NCI-H1092 treated with DMSO at 0.1 percent for 48 hours (cell line): ENCODE data around the gene OLFM1.

Experiments
- DNase-seq: peaks from one replicate; lab custom pipeline; 2025; lab: John Stamatoyannopoulos, UW

Gene OLFM1

DNA sequence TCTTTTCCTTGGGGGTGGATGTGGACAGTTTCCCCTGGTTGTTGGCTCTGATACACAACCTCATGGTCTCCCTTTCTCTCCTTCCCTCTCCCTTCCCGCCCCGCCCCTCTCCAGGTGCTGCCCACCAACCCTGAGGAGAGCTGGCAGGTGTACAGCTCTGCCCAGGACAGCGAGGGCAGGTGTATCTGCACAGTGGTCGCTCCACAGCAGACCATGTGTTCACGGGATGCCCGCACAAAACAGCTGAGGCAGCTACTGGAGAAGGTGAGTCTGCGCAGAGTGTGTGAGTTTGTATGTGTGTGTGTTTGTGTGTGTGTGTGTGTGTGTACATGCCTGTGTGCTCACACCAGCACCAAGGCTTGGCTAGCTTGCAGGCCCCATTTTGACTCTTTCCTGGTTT lies 2.6 kb downstream of the OLFM1 start:
- no peak for DNase-seq

DNA sequence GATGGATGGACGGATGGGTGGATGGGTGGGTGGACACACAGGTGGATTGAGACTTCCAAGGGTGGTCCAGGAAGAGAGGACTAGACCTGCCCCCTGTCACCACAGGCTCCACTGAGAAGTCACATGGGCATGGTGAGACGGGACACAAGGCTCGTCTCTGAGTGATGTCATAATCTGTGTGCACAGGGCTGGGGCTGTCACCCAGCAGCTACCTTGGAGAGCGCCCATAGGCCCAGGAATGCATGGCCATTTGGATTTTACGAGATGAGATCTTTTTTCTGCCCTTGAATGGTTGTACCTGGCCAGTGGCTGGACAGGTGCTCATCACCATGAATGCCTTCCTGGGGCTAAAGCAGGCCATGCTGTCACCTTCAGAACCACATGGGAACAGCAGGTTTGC lies 3.1 kb downstream of the OLFM1 start:
- DNase-seq, result no peak

DNA sequence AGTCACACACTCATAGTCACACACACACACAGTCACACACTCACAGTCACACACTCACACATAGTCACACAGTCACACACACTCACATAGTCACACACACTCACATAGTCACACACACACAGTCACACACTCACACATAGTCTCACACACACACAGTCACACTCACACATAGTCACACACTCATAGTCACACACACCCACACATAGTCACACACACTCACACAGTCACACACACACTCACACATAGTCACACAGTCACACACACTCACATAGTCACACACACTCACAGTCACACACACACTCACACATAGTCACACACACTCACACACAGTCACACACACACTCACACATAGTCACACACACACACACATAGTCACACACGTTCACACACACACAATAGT lies 4.1 kb downstream of the OLFM1 start:
- DNase-seq, result no peak

DNA sequence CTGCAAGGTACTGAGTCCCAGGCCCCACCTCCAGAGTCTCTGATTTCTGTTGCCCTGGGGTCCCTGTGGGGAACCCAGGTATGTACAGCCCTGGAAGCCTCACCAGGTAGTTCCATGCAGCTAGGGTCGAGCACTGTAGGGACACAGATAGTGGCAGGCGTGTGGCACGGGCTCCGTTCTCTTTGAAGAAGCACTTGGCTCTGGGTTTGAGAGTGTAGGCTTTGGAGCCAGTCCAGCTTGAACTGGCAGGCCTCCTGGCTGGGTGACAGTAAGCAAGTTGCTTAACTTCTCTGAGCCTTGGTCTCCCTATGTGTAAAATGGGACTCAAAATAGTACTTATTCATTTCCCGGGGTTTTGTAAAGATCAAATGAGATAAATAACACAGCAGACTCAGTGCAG lies 5.6 kb downstream of the OLFM1 start:
- DNase-seq, result peak; percentile 62

DNA sequence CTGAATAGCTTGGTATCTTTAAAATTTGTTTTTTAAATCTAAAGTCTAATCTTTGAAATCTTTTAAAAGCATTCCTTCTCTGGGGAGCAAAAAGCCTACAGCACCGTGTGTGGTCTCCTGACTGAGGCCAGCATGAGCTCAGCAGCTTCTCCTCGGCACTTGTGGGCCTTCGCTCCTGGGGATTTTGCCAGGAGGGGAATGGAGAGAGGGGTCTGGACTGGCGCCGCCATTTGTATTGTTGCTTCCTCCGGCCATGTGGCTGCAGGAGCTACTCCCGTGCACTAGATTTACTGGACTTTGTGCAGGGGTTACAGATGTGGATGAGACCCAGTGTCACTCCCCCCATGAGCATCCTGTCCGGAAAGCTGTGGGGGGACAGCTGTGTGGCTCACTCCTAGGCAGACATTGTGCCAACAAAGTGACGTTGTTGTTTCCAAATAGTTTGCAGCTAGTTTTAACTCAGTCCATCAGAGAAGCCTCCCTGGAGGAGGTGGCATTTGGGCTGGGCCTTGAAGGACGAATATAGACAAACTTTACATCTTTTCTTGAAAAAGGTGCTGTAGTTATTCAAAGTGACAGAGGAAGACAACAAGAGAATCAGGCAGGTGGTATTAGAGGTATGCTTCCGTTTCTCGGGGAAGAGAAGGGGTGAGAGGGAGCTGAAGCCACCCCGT lies 6.6 kb downstream of the OLFM1 start:
- no peak for DNase-seq

DNA sequence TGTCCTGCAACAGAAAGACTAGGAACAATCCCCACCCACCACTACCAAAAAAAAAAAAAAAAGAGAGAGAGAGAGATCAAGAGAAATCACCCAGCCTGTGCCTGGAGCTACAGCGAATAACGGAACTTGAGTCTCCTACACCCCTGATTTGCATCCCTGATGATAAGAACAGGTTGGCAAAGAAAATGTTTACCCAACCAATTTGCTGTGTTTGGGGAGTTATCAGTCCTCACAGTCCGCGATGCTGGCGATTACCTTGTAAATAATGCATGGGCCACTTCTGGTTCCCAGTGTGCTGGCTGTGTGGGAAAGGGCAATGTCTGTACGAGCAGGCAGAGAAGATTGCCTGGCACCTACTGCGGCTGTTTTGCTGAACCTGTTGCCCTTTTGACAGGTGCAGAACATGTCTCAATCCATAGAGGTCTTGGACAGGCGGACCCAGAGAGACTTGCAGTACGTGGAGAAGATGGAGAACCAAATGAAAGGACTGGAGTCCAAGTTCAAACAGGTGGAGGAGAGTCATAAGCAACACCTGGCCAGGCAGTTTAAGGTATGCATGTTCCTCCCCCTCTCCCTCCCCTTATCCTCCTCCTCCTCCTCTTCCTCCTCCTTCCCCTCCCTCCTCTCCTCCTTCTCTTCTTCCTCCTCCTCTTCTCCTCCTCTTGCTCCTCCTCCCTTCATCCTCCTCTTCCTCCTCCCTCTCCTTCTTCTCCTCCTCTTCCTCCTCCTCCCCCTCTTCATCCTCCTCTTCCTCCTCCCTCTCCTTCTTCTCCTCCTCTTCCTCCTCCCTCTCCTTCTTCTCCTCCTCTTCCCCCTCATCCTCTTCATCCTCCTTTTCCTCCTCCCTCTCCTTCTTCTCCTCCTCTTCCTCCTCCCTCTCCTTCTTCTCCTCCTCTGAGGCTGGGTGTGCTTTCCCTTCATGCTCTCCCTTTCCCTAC lies 8.3 kb downstream of the OLFM1 start:
- peak; percentile 71 for DNase-seq

DNA sequence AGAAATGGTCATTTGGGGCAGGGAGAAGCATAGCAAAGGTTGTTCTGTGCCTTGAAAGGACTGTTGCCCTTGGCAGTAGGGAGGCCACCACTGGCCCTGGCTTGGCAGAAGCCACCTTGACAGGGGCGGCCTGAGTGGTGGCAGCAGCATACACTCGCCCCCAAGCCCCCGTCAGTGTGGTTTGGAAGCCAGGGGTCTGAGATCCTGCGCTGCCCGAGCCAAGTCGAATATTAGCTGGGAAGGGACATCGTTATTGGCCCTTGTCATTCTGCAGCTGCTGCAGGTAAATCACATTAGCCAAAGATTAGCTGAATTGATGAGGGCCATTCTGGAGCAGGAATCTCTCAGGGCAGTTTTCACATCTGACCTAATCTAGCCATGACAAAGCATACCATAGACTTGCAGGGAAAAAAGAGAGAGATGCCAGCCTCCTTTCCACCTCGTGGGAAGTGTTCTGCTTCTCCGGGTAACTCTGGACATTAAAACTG lies 9.0 kb downstream of the OLFM1 start:
- no peak for DNase-seq

DNA sequence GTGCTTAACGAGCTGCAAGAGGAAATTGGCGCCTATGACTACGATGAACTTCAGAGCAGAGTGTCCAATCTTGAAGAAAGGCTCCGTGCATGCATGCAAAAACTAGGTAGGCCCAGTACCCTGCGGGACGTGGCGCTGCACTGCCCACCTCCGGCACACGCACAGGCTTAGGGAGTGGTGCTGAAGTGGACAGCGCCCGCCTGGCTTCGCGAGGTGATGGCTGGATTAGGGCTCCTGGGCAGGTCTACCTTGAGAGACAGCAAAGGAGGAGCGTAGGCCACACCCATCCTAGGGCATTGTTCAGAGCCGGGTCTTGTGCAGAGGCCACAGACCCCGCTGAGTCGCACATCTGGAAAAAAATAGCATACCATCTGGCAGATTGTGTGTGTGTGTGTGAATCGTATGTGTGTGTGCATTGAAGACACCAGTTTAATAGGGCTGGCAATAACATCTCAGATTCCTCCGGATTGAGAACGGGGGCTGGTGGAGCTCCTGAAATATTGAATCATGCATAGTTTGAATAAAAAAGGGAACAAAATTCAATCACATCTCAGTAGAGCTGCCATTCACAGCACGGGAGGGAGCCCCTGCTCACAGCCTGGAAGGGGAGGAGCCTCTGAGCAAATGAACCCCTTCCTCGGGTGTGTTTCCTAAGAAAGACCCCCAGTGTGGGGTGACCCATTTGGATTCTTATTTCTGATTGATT lies 11.1 kb downstream of the OLFM1 start:
- no peak for DNase-seq

DNA sequence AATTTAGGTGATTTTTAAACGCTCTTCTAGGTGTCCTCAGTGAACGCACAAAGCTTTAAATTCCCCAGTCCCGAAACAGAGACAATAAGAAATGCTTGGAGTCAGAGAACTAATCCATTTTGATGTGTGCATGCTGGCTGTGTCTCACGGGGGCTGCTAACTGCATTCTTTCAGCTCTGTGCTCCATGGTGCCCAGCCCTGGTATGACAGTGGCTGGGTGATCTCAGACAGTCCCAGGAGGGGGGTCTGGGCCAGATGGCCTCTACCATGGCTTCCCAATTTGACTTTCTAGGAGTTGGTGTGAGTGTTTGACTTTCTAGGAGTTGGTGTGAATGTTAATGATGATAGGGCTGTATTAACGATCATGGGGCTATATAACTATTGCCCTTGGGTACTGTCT lies 12.1 kb downstream of the OLFM1 start:
- DNase-seq, result no peak

DNA sequence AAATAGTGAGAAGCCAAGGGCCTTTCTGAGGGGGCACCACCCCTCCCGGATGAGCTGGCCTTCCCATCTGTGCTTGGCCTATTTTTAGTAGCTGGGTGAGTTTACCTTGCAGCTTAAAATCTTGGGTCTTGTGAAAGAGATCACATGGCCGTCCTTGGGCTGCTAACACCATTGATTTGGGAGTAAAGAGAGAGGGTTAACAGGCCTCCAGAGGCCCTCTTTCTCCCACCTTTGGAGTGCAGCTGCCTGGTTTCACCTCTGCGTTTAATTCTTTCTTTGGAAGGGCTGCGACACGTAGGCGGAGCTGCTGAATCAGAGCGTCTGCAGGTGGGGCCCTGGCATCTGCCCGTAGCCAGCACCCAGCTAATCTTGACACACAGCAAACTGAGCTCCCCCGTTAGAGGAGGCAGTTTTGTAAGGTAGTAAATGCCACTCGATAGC lies 12.8 kb downstream of the OLFM1 start:
- DNase-seq, result no peak

DNA sequence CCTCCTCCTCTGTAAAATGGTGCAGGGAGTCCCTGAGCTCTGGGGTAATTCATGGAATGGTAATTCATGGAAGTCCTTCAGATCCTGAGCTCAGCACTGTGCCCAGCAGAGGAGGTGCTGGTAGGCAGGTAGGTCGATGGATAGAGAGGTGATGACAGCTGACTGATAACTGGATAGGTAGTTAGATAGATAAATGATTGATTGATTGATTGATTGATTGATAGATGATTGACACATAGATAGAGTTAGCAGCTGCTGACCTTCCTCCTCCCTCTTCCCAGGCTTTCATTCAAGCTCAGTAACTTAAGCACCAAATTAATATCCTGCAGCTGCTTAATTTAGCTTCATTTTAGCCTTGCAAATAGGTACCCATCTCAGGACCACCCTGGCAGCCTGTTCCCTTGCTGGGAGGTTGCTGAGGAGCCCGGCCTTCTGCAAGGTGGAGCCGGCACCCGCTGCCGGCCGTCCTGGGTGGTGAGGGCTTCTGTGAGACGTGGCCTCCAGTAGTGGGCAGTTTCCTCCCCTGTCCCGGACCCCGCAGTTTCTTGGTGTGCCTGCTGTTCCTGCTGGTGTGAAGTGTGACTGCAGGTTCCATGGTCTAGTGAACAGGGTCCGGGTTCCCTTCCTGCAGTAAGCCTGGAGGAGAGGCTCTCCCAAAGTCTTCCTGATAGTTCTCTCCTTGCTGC lies 13.4 kb downstream of the OLFM1 start:
- no peak for DNase-seq

DNA sequence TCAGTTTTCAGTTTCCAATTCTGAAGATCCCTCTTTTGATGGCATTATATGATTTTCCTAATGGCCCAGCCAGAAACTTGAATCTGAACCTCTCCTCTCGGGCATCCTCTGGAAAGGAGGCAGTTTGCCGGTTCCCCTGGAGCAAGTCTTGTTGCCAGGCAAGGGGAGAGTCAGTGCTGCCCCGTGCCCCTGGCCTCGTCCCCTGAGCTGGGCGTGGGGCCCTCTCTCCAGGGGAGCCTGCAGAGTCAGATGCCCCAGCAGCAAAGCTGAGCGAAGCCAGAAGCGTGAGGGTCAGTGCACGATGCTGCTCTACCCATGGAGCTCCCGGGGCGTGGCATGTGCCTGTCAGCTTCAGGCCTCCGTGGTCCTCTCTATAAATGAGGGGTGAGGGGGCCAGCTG lies 14.0 kb downstream of the OLFM1 start:
- DNase-seq, result no peak

DNA sequence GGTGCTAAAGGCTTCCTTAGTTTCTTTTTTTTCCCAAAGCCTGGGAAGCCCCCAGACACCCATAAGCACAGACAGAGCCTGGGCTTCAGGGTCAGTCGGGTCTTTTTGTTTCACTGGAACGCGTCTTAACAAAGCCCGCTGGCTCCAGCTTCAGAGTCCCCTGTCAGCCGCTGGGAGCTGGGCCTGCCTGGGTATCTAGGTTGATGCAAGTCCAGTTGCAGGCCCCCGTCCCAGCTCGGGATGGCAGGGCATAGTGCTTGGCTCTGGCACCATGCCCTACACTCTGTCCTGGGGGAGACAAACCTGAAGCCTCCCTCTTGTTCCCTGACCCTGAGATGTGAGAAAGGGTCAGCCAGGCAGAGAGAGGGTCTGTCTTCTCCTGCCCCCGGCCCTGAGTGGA lies 14.5 kb downstream of the OLFM1 start:
- no peak for DNase-seq

DNA sequence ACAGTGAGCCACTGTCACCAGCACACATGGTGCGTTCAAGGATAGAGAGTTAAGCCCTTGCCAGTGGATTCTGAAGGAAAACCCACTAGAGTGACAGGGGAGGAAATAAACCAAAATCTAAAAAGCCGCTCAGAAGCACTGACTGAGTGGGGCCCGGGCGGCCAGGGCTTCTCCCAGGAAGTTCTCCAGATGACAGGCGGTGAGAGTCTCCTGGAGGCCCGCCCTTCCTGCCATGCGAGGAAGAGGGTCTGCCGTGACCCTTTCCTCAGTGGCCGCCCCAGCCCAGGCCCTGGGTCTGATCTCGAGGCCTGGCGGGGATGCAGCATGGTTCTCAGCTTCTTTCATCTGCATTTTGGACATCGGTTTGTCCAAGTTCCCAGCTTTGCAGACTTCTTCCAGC lies 14.9 kb downstream of the OLFM1 start:
- no peak for DNase-seq

DNA sequence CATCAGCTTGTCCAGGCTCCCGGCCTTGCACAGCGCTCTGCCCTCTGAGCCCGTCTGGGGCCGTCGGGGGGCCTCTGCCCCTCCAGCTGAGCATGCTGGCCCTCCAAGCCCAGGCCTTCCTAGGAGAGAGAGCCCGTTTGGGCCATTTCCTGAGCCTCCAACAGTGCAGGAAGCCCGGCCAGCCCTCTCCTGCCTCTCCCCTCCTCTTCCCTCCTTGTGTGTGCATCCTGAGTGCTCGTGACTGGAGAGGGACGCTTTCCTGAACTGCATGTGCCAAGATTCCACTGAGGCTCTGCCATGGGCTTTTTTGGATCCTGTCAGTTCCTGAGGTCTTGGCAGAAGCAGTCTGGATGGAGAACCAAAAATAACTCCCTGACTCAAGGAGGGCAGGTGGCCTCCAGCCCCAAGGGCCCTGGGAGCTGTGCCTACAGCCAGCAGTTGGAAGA lies 15.6 kb downstream of the OLFM1 start:
- no peak for DNase-seq

DNA sequence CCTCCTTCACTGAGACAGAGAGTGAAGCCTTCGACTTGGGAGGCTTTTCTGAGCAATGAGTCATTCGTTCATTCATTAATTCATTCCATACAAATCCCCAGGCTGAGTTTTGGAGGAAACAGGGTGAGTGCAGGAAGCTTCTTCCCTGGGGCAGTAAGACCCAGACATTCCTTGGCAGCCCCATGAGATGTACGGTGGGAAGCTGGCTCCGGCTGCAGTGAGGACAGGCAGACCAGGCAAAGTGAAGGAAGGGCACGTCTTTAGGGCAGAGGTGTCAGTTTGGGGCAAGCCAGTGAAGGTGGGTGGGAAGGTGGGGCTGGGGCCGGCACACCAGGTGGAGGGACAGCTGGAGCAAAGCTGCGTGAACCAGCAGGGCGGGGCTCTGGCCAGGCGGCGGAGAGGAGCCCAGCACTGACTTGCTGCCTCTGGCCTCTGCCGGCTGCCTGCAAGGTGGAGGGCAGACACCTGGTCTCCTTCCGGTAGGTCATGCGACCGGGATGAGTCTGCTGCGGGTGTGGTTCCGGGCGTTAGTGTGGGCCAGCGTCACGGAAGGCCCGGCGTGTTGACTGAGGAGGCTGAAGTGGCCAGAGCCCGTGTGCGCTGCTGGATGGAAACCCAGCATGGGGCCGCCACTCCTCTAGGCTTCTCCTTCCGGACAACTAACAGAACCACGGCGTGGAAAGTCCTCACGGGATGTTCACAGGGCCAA lies 16.6 kb downstream of the OLFM1 start:
- DNase-seq, result no peak

DNA sequence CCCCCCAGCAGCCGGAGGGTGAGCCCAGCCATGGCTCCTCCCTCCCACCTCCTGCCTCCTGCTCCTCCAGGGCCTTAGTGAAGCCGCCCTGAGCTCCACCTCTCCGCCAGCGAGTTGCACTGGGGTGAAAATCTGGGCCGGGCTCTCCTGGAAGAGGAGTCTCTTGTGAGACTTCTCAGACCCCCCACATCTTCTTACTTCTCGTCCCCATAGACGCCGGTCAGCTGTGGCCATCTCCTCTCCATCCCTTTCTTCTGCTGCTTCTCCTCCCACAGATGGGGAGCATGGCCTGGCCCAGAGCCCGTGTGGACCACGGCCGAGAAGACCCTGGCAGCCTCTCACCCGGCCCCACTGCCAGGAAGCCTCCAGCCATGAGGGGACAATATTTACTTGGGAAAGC lies 17.3 kb downstream of the OLFM1 start:
- no peak for DNase-seq

DNA sequence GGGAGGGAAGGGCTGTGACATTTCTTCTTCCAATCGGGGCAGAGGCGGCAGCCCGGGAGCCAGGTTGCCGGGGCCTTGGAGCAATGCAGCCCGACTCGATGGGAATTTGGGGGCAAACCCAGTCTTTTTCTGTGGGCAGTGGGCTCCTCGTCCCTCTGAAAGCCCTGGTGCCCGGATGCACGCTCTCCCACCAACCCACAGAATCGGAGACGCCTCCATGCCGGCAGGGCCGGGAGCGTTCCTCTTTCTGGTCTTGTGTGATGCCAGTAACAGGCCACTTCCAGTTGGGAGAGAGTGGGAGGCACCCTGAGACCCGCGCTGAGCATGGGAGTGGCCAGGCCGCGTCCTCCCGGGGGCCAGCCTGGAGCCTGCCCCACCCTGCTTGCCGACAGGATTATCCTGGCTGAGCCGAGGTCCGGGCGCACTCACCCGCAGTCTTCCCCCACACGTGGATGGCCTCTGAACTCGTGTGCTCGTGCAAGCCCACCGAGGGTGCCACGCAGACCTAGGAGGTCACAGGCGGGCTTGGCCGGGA lies 17.8 kb downstream of the OLFM1 start:
- no peak for DNase-seq

DNA sequence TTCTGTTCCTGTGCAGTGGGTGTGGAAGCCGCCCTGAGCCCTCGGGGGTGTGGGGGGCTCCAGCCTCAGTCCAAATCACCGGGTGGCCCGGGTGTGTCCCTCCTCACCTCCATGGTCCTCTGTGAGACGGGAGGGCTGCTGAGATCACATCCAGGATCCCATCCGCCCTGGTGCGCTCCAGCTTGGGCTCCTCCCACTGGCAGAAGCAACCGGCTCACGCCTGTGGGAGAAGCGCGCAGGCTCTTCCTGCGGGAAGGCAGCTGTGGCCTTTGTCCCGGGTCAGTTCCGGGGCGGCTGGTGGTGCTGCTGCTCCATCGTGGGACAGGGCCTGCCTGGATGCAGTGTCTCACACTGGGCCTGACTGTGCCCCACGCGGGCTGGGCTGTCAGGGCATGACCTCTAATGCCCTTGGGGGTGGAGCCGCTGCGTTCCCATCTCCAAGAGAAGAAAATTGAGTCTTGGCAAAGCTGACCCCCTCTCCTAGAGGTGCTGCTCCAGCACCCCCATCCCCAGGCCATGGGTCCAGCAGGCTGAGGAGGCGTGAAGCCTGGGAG lies 18.5 kb downstream of the OLFM1 start:
- DNase-seq, result no peak

DNA sequence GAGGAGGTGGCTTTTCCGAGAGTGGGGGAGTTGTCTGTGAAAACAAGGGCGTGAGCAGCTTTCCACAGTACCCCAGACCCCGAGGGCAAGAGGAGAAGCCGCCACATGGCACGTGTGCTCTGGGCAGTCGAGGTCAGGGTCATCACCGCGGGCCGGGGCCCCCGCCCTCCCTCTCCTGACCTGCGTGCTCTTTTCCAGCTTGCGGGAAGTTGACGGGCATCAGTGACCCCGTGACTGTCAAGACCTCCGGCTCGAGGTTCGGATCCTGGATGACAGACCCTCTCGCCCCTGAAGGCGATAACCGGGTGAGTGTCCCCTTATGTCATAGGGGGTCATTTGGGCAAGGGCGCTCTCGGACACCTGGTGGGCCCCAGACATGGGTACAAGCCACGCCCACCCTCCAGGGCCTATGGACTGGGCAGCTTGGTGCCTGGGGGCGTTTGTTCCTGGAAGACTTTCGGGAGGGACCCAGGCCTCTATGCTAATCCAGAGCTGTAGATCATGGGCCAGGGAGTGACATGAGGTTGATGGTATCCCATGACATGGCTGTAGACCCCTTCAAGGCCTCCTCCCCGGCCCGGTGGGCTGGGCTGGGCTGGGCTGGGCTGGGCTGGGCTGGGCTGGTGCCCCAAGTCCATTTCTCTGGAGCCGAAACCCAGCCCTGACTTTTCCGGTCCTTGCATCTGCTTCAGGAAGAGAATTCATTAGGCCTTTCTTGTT lies 19.2 kb downstream of the OLFM1 start:
- no peak for DNase-seq
